Suppressor macrophage treated with lipopolysaccharide for 4 hours (primary cell): ENCODE data around the gene RNF34.
"Not testable (repeated sequence)": the region's sequence is repeated elsewhere in the genome, so short reads cannot be mapped to it uniquely, and the experiment has no call there.

Source experiments
- DNase-seq: peaks from one replicate; pipeline ENCODE4 v3.0.0-alpha.2; 2020

The RNF34 gene, protein sequence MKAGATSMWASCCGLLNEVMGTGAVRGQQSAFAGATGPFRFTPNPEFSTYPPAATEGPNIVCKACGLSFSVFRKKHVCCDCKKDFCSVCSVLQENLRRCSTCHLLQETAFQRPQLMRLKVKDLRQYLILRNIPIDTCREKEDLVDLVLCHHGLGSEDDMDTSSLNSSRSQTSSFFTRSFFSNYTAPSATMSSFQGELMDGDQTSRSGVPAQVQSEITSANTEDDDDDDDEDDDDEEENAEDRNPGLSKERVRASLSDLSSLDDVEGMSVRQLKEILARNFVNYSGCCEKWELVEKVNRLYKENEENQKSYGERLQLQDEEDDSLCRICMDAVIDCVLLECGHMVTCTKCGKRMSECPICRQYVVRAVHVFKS

DNA sequence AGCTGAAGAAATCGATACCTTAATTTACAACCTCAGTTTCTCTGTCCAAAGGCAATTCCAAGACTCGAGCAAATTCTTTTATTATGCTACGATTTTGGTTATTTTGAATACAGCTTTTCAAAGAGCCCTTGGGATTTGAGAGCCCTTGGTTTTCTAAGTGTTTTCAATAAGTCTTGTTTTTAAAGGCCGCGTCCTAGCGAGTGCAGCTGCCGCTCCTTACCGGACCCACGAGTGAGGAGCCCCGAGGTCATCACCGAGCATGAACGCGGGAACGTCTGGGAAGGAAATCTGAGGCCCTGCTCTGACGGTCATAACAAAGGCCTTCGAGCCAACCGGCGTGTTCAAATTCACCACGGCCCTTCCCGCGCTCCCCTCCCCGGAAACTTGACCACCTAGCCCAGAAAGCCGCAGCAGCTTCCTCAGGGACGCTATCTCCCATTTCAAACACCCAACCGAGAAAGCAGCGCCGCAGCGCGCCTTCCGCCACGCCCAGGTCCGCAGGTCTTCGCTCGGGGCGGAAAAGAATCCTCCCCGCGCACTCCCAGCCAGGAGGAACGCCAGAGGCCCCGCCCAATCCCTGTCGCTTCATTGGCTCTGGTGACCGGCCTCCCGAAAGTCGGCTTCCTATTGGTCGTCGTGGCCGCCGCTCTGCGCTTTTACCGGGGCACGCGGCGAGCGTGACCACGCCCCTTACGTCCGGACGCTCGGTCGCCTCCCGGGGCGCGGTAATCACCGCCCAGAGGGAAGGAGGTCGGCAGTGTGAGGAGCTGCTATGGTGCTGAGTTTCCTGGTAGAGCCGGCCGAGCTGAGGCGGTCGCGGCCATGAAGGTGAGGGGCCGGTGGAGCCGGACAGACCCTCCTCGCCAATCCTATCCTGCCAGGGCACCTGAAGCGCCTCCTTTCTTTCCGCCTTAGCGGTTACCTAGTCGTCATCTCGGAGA is at the start of gene RNF34:
Gene RNF34 (plus strand): TSS at position 728 of the 941 bp plus-strand sequence. CDS start 95 bp downstream, at position 823.
- DNase-seq, result peak; percentile 99

DNA sequence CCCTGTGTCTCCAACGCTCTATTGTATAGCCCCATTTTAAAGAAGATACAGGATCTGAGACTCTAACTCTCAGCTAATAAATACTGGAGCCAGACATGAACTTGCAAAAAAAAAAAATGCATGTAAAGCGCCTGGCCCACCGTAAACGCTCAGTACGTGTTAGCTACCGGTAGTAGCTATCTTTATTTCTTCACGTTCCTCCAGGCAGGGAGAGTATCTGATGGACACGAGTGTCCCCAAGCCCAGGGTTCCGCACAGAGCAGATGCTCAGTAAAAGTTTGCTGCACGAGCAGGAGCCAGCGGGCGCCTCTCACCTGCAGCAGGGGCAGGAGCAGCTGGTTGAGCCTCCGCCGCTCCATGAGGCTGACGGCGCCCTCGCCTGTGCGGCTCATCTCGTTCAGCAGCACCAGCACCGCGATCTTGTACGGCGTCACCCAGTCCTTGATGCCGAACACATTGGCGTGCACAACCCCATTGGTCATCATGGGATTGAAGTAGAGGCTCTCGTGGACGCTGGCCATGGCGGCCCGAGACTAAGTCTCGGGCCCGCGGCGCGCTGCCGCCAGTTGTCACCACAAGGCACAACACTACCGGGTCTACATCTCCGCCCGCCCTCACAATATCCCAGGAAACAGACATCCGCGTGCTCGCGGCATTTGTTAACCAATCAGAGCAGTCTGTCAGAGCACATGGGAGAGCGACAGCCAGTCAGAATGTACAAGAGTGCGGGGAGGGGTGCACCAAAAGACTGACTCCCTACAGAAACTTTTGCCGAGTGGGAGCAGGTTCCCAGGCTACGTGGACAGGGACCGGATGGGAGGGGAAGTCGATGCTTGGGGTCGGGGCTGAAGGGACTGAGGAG is 47.9 kb upstream of the RNF34 start, which contains the start of gene ANAPC5:
Gene ANAPC5 (minus strand): TSS at position 592 of the 862 bp plus-strand sequence. CDS start 71 bp downstream, at position 521.
- DNase-seq, result peak; percentile 98

DNA sequence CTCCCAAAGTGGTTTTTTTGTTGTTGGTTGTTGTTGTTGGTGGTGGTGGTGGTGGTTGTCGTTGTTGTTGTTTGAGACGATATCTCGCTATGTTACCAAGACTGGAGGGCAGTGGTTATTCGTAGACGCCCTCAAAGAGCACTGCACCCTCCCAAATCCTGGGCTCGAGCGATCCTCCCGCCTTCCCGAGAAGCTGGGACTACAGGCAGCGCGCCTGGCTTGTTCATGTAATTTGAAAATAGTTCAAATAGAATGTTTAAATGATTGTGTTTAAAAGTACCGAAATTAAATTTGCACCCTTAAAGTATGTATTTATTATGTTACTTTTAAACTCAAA is 47.3 kb upstream of the RNF34 start:
- DNase-seq, result no peak

GRCh38 chr12:121355818-121356217 is 44.1 kb upstream of the RNF34 start:
- DNase-seq, result no peak

- no peak for DNase-seq
Measured at GRCh38 chr12:121356657-121357056, 43.3 kb upstream of the RNF34 start.

- DNase-seq, result no peak
Measured at GRCh38 chr12:121357331-121357730, 42.6 kb upstream of the RNF34 start.

- no peak for DNase-seq
Measured at GRCh38 chr12:121358073-121358472, 41.8 kb upstream of the RNF34 start.

DNA sequence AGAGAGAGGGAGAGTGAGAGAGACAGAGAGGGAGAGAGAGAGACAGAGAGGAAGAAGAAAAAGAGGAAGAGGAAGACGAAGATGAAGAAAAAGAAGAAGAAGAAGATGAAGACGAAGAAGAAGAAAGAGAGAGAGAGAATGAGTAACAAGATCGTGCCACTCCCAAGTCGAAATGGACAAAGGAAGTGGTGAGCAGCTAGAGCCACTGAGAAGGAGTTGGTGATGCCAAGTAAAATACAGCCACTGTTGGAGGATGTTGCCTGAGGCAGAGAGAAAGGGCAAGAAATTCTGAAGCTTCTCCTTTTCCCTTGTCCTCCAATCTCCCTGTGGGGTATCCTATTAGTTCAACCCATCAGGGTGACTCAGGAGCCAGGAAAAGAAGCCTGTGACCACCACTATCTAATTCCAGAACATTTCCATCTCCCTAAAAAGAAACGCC is 35.2 kb upstream of the RNF34 start:
- DNase-seq, result peak; percentile 28

- no peak for DNase-seq
Measured at GRCh38 chr12:121365416-121366062, 34.4 kb upstream of the RNF34 start.

DNA sequence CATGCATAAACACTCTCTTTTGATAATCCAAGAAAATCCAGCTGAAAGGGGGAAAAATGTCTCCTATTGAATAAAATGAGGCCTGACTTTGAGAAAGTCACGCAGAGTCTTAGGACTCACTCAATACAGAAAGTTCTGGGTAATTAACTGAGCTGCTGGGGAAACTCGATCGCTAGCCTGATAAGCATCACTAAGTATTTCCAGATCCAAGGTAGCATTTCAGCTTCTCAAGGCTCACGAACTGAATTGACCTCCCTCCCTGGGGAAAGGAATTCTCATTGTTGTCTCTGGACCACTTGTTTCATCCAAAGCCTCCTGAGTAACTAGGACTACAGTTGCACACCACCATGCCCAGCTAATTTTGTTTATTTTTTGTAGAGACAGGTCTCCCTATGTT is 33.9 kb upstream of the RNF34 start:
- DNase-seq, result no peak

- no peak for DNase-seq
Measured at GRCh38 chr12:121371404-121371803, 28.5 kb upstream of the RNF34 start.

DNA sequence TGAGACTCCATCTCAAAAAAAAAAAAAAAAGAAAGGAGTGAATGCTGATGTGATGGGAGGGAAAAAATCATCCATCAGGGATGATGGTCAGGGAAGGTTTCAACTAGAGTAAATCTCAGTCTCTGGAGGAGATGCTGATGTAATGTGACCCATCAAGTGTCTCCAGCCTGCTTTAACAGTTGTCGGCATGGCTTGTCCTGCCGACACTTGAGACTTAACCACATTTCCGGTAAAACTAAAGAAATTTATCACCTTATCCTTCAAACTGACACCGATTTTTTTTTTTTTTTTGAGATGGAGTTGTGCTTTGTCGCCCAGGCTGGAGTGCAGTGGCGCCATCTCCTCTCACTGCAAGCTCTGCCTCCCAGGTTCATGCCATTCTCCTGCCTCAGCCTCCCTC is 26.2 kb upstream of the RNF34 start:
- no peak for DNase-seq

- not testable (repeated sequence) for DNase-seq
Measured at GRCh38 chr12:121374336-121374735, 25.6 kb upstream of the RNF34 start.

GRCh38 chr12:121374945-121375584 is 24.9 kb upstream of the RNF34 start:
- DNase-seq, result not testable (repeated sequence)

DNA sequence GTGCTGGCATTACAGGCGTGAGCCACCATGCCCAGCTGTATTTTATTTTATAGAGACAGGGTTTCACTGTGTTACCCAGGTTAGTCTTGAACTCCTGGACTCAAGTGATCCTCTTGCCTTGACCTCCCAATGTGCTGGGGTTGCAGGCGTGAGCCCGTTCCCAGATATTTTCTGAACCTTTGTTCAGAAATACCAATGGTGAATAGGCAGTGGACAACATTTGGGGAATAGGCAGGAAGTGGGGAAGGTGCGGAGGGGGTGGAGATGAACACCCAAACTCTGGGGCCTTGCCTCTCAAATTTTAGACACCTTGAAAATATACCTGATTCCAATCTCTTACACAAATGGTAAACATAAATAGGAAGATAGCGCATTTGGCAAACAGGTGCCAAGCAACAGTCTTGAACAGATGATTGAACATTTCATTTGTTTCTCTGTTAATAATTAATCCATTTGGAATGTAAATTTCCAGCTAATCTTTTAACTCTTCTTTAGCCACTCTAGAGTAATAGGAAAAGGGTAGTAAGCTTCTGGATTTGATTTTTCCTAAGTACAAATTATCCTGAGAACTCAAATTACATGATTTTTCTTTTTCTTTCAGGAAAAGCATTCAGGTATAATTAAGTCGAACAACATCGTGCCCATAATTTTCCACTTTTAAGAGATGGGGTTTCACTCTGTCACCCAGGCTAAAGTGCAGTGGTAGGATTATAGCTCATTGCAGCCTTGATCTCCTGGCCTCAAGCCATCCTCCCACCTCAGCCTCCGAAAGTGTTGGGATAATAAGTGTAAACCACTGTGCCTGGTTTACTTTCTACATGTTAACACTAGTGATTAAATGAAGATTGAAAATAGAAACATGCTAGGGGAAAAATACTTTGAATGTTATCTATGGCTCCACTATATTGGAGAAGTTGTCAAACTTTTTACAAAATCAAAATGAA is 22.9 kb upstream of the RNF34 start:
- no peak for DNase-seq

DNA sequence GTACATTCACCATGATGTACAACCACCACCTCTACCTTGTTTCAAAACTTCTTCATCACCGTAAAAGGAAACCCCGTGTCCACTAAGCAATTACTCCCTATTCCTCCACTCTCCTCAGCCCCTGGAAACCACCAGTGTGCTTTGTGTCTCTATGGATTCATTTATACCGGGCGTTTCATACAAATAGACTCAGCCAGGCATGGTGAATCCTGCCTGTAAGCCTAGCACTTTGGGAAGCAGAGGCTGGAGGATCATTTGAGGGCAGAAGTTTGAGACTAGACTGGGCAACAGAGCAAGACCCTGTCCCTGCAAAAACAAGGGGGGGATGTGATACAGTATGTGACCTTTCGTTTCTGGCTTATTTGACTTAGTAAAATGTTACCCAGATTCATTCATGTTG is 21.2 kb upstream of the RNF34 start:
- no peak for DNase-seq

DNA sequence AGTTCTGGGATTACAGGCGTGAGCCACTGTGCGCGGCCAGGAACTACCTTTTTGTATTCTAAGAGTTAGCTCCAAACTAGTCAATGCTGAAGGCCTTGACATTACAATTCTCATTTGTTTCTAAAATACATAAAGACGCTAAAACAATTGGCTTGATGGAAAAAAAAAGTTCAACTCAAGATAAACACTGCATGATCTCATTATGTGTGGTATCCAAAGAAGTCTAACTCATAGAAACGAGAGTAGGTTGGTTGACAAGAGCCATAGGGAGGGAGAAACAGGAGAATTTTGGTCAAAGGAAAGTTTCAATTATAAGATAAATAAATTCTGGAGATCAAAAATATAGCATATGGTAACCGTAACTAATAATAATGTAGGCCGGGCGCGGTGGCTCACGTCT is 20.0 kb upstream of the RNF34 start:
- no peak for DNase-seq

- DNase-seq, result no peak
Measured at GRCh38 chr12:121383601-121384021, 16.3 kb upstream of the RNF34 start.

GRCh38 chr12:121384891-121385290 is 15.0 kb upstream of the RNF34 start:
- not testable (repeated sequence) for DNase-seq

DNA sequence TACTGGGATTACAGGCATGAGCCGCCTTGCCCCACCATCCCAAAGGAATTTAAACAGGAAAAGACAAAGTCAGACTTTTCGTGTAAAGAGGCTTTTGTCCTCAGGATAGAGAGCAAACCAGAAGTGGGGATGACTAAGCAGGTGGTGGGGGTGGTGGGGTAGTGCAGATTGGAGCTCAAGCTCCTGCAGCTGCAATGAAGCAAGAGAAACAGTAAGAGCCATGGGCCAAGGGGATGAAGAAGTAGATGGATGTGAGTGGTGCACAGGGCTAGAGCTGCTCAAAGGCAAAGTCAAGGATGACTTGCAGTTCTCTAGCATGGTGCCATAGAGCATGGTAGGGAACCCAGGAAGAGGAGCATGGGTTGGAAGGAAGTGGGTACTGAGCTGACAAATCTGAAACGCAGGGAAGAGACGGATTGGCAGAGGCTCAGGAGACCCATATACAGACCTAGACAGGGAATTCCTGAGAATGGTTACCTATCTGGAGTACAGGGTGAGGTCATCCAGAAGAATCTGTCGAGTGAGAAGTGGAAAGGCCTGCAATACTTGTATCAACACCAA is 11.4 kb upstream of the RNF34 start:
- peak; percentile 48 for DNase-seq
